Measurements from ENCODE around the gene ANKRD63.

ANKRD63 gene

DNA sequence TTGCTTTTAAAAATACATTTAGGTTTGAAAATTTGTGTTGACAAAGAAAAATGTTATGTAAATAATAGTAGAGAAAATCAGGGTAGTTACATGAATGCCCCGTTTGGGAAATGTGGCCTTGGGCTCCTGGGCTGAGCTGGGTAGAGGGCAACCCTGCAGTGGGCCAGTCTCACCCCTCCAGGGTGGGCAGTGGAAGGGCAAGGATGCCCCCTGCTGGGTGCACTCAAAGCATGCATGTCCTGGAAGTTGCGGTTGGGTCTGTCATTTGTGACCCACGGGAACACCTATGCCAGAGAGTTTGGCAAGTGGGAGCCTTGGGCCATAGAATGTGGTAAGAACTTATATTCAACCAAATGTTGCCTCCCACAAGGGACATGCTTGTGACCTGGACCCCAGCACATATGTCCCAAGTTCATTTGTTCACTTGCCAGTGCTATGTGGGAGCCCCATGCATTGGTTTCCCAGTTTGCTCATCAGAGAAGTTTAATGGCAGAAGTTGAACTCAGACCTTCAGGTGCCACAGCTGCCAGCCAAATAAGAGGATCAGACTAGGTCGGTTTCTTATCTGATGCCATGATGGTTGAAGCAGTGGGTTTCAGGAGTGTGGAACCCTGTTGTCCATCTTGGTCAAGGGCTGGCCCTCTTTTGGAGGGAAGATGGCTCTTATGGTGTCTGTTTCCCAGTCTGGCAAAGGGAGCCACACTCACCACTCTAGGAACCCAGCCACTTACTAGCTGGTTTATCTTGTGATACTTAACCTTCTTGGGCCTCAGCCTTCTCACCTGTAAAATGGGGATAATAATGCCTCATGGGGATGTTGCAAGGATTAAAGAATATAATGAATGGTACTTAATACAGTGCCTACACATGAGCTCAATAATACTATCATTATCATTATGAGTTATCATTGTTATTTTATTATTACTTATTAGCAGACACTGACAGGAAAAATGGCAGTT lies 27.4 kb upstream of the ANKRD63 start:
- Histone ChIP-seq H3F3A (ENCODE audit: control insufficient read depth, insufficient read depth) (no peaks in the 10 kb centered on the region), H3K9me3 (ENCODE audit: control insufficient read depth, insufficient read depth, low read length) (no peaks in the 10 kb centered on the region), H4K20me1 (ENCODE audit: control insufficient read depth, insufficient read depth, low read depth, low read length) (no peaks in the 10 kb centered on the region), H3K4me1 (ENCODE audit: control insufficient read depth, low read length) (peaks cover 32% of the 10 kb centered on the region), H3K27me3 (ENCODE audit: control insufficient read depth, low read length) (peaks cover 33% of the 10 kb centered on the region), H3K9me2 (replicated peaks; ENCODE audit: control insufficient read depth, low read length) (no peaks in the 10 kb centered on the region), H3K36me3 (ENCODE audit: control insufficient read depth, low read length) (no peaks in the 10 kb centered on the region), H3K27ac (ENCODE audit: low read depth, low read length) (no peak overlapping the region), H3K4me3 (ENCODE audit: low read length) (no peak overlapping the region), H3K4me2 (ENCODE audit: low read length) (no peak overlapping the region), H3K79me2 (ENCODE audit: control insufficient read depth, low read length) (no peaks in the 10 kb centered on the region)
- TF ChIP-seq CTCF (IDR thresholded peaks at IDR 0.05; ENCODE audit: low read depth, low read length, poor library complexity, severe bottlenecking): peak; percentile 82
- TF ChIP-seq EZH2phosphoT487 (IDR thresholded peaks at IDR 0.05; ENCODE audit: borderline replicate concordance, low read length): no peak

DNA sequence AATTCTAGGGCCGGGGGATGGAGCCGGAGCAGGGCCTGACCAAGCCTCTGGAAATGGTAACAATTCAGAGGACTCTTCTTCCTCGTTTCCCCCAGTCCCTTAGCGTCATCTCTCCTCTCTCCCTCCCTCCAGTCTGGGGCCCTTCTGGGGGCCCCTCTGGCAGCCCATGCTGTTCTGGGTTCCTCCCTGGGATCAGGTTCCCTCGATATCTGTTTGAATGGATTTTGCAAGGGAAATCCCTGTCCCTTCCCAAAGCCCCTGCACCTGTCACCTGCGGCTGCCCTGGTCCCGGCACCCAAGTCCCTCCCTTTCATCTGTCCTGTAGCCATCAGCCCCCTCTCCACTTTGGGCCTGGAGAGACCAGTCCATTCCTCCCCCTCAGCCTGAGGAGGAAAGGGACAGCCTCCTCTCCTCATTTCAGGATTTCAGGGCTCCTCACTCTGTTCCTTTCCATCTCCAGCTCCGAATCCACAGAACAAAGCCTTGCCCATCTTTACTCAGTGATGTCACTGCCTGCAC lies 26.5 kb upstream of the ANKRD63 start:
- peaks cover 32% of the 10 kb centered on the region for H3K4me1 ChIP-seq (ENCODE audit: control insufficient read depth, low read length)

GRCh38 chr15:40307421-40308211 lies 24.8 kb upstream of the ANKRD63 start, which contains the start of gene PLCB2:
Gene PLCB2, minus strand, starts transcription at chr15:40307935. Its CDS starts 263 bp downstream, at chr15:40307672.
- Histone ChIP-seq H3K27ac (ENCODE audit: low read depth, low read length) (peak within 1 kb of the TSS; percentile 61), H3F3A (ENCODE audit: control insufficient read depth, insufficient read depth) (no peaks in the 10 kb centered on the region), H3K9me3 (ENCODE audit: control insufficient read depth, insufficient read depth, low read length) (no peaks in the 10 kb centered on the region), H3K4me2 (ENCODE audit: low read length) (peak within 1 kb of the TSS; percentile 73), H3K27me3 (ENCODE audit: control insufficient read depth, low read length) (peaks cover 15% of the 10 kb centered on the region; the same call in 1 of the 2 replicates), H3K79me2 (ENCODE audit: control insufficient read depth, low read length) (no peaks in the 10 kb centered on the region), H3K36me3 (ENCODE audit: control insufficient read depth, low read length) (no peaks in the 10 kb centered on the region), H3K4me1 (ENCODE audit: control insufficient read depth, low read length) (peaks cover 32% of the 10 kb centered on the region), H3K9me2 (replicated peaks; ENCODE audit: control insufficient read depth, low read length) (no peaks in the 10 kb centered on the region), H3K4me3 (ENCODE audit: low read length) (peak within 1 kb of the TSS; percentile 73), H4K20me1 (ENCODE audit: control insufficient read depth, insufficient read depth, low read depth, low read length) (no peaks in the 10 kb centered on the region)
- TF ChIP-seq EZH2phosphoT487 (IDR thresholded peaks at IDR 0.05; ENCODE audit: borderline replicate concordance, low read length) (no peak), CTCF (IDR thresholded peaks at IDR 0.05; ENCODE audit: low read depth, low read length, poor library complexity, severe bottlenecking) (peak; percentile 59)

More for the DNA sequence above, 26.5 kb upstream of the ANKRD63 start:
- H3K9me2 ChIP-seq (replicated peaks; ENCODE audit: control insufficient read depth, low read length): no peaks in the 10 kb centered on the region
- TF ChIP-seq CTCF (IDR thresholded peaks at IDR 0.05; ENCODE audit: low read depth, low read length, poor library complexity, severe bottlenecking) (no peak), EZH2phosphoT487 (IDR thresholded peaks at IDR 0.05; ENCODE audit: borderline replicate concordance, low read length) (no peak)
- H3F3A ChIP-seq (ENCODE audit: control insufficient read depth, insufficient read depth): no peaks in the 10 kb centered on the region
- no peak overlapping the region for H3K27ac ChIP-seq (ENCODE audit: low read depth, low read length)
- H3K9me3 ChIP-seq (ENCODE audit: control insufficient read depth, insufficient read depth, low read length): no peaks in the 10 kb centered on the region
- peaks cover 27% of the 10 kb centered on the region for H3K27me3 ChIP-seq (ENCODE audit: control insufficient read depth, low read length)
- H4K20me1 ChIP-seq (ENCODE audit: control insufficient read depth, insufficient read depth, low read depth, low read length): no peaks in the 10 kb centered on the region
- H3K79me2 ChIP-seq (ENCODE audit: control insufficient read depth, low read length): no peaks in the 10 kb centered on the region
- H3K4me3 ChIP-seq (ENCODE audit: low read length): peak overlapping the region; percentile 73
- H3K36me3 ChIP-seq (ENCODE audit: control insufficient read depth, low read length): no peaks in the 10 kb centered on the region
- peak overlapping the region; percentile 73 for H3K4me2 ChIP-seq (ENCODE audit: low read length)
